ENCODE measurements around the gene RIN3. TPM values are rescaled to one million over a fixed set of nuclear protein-coding genes. Genes with fewer than 3 reads are reported as not detected.
A peak's percentile ranks its signal among the peaks of the same experiment; 100 is the strongest.

RIN3 gene
- total RNA-seq, 1 donor = 7.3 TPM

DNA sequence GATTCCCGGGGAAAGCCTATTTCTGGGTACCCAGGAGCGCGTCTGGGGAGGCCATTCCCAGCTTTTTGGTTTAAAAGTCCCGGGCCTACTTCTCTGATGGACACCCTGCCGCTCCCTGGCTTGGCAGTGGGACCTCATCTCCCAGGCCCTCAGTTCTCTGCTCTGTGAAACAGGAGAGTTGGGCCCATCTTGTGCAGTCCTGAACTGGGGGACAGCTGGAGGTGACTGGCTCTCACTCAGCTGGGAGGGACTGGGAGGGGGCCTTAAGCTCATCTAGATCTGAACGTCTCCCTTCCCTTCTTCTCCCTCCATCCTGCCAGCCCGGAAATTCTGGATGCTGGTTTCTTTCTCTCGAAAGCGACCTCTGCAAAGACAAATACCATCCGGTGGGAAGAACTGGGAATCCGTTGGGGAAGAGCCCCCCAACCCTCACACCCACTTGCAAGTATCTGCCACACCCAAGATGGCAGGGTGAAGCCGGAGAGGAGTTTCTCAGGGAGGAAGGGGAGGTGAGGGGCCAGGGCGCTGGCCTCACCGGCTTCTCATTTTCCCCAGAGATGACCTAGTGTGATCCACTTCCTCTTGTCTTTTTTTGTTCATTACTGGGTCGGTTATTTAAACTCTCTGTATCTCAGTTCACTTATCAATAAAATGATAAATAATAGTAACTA, 1.4 kb downstream of the RIN3 start:
- H3K4me3 ChIP-seq (ENCODE audit: low read depth, low read length) = peak overlapping the region; percentile 70
- no peak for TF ChIP-seq CTCF (IDR thresholded peaks at IDR 0.05; ENCODE audit: insufficient read depth, low read depth, low read length)
- no peak for DNase-seq (ENCODE audit: low read depth)

- H3K4me3 ChIP-seq (ENCODE audit: low read depth, low read length) = no peak overlapping the region
- no peak for TF ChIP-seq CTCF (IDR thresholded peaks at IDR 0.05; ENCODE audit: insufficient read depth, low read depth, low read length)
- no peak for DNase-seq (ENCODE audit: low read depth)
Observed at GRCh38 chr14:92515546-92516343, 2.2 kb downstream of the RIN3 start.

GRCh38 chr14:92516344-92516965, 2.9 kb downstream of the RIN3 start:
- TF ChIP-seq CTCF (IDR thresholded peaks at IDR 0.05; ENCODE audit: insufficient read depth, low read depth, low read length) = no peak
- DNase-seq (ENCODE audit: low read depth) = no peak
- no peak overlapping the region for H3K4me3 ChIP-seq (ENCODE audit: low read depth, low read length)

GRCh38 chr14:92516966-92517506, 3.5 kb downstream of the RIN3 start:
- DNase-seq (ENCODE audit: low read depth) = no peak
- no peak overlapping the region for H3K4me3 ChIP-seq (ENCODE audit: low read depth, low read length)
- no peak for TF ChIP-seq CTCF (IDR thresholded peaks at IDR 0.05; ENCODE audit: insufficient read depth, low read depth, low read length)

DNA sequence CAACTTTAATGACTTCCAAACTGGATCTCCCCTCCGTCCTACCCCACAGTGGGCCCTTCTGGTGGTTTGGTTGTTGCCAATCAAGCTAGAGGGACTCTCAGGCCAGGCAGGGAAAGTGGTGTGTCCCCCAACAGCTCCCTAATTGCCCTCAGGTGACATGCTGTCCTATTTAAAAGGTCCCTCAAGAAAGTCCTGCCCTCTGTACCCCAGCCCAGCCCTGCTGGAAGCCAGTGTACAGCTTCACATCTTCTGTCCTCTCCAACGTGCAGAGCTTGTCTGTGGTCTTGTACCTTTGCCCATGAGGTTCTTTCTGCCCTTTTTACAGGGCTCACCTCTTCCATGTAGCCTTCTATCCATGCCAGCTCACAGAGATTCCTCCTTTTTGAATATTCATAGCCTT, 4.2 kb downstream of the RIN3 start:
- no peak for DNase-seq (ENCODE audit: low read depth)
- no peak for TF ChIP-seq CTCF (IDR thresholded peaks at IDR 0.05; ENCODE audit: insufficient read depth, low read depth, low read length)
- H3K4me3 ChIP-seq (ENCODE audit: low read depth, low read length) = no peak overlapping the region

GRCh38 chr14:92519246-92520101, 5.9 kb downstream of the RIN3 start:
- no peak for DNase-seq (ENCODE audit: low read depth)
- TF ChIP-seq CTCF (IDR thresholded peaks at IDR 0.05; ENCODE audit: insufficient read depth, low read depth, low read length) = no peak
- no peak overlapping the region for H3K4me3 ChIP-seq (ENCODE audit: low read depth, low read length)

All from fibroblast of villous mesenchyme (primary cell).